Neural cell (in vitro differentiated cells): ENCODE results near the gene MYO3A. TPM values are rescaled to one million over a fixed set of nuclear protein-coding genes. Genes with fewer than 3 reads are reported as not detected.
"Not testable (repeated sequence)": the region's sequence is repeated elsewhere in the genome, so short reads cannot be mapped to it uniquely, and the experiment has no call there.

ENCODE experiments used
- H2AFZ ChIP-seq: fragments of 200-600, 300-800 bp; sonication (generic), shearing (Covaris generic); 2 replicates; pipeline ENCODE4 v1.6.0; 2014; ENCODE audit warnings: low read depth, mild to moderate bottlenecking, antibody characterized with exemption, low read length, moderate library complexity
- H3F3A ChIP-seq: fragments of 200-600 bp; shearing (Covaris generic); 2 replicates; pipeline ENCODE4 v1.6.1; 2016; ENCODE audit warnings: mild to moderate bottlenecking, moderate library complexity, mixed read lengths, antibody characterized with exemption, low read length; ENCODE audit not compliant: insufficient read depth, poor library complexity, severe bottlenecking
- H3K27ac ChIP-seq: fragments of 200-600, 300-800 bp; sonication (generic), shearing (Covaris generic); 2 replicates; pipeline ENCODE4 v1.5.1; 2014; ENCODE audit warnings: mild to moderate bottlenecking, low read length, moderate library complexity
- H3K27me3 ChIP-seq: fragments of 300-800, 200-600 bp; sonication (generic), shearing (Covaris generic); 2 replicates; pipeline ENCODE4 v1.6.0; 2014; ENCODE audit warnings: mild to moderate bottlenecking, low read depth, low read length, moderate library complexity; ENCODE audit not compliant: insufficient read depth
- H3K36me3 ChIP-seq: fragments of 300-800, 200-600 bp; sonication (generic), shearing (Covaris generic); 2 replicates; pipeline ENCODE4 v1.5.1; 2014; ENCODE audit warnings: mild to moderate bottlenecking, antibody characterized with exemption, low read length, moderate library complexity; ENCODE audit not compliant: insufficient read depth
- H3K4me2 ChIP-seq: fragments of 300-800, 200-600 bp; sonication (generic), shearing (Covaris generic); 2 replicates; pipeline ENCODE4 v1.6.0; 2014; ENCODE audit warnings: mild to moderate bottlenecking, low read length
- H3K4me3 ChIP-seq: fragments of 300-800, 200-600 bp; sonication (generic), shearing (Covaris generic); 2 replicates; pipeline ENCODE4 v1.5.1; 2014; ENCODE audit warnings: mild to moderate bottlenecking, low read length, moderate library complexity
- H3K79me2 ChIP-seq: fragments of 200-600 bp; shearing (Covaris generic); replicated peaks from 2 replicates; pipeline ENCODE4 v1.6.0; 2014; ENCODE audit warnings: mild to moderate bottlenecking, low read length, moderate library complexity; ENCODE audit not compliant: insufficient read depth
- H3K9ac ChIP-seq: fragments of 300-800, 200-600 bp; sonication (generic), shearing (Covaris generic); 2 replicates; pipeline ENCODE4 v1.6.1; 2016; ENCODE audit warnings: mild to moderate bottlenecking, low read length, mixed read lengths
- H3K9me2 ChIP-seq: fragments of 200-600 bp; shearing (Covaris generic); 2 replicates; pipeline ENCODE4 v1.6.1; 2016; ENCODE audit warnings: mild to moderate bottlenecking, low read length, mixed read lengths; ENCODE audit not compliant: insufficient read depth
- H3K9me3 ChIP-seq: fragments of 200-600, 300-800 bp; sonication (generic), shearing (Covaris generic); 2 replicates; pipeline ENCODE4 v1.6.1; 2016; ENCODE audit warnings: mild to moderate bottlenecking, mixed run types, low read length, moderate library complexity, mixed read lengths
- H4K20me1 ChIP-seq: fragments of 200-600 bp; shearing (Covaris generic); 2 replicates; pipeline ENCODE4 v1.6.1; 2016; ENCODE audit warnings: mild to moderate bottlenecking, mixed run types; ENCODE audit not compliant: insufficient read depth
- EP300 ChIP-seq: fragments of 450-650 bp; conservative IDR thresholded peaks from 2 replicates; pipeline ENCODE4 v1.6.1; 2014; ENCODE audit warnings: antibody characterized with exemption, mild to moderate bottlenecking, moderate library complexity; ENCODE audit not compliant: poor library complexity, severe bottlenecking
- EZH2 ChIP-seq: fragments of 200-600, 300-800 bp; shearing (Covaris generic), sonication (generic); IDR thresholded peaks from 2 replicates; pipeline ENCODE4 v1.6.1; 2014; ENCODE audit warnings: antibody characterized with exemption, low read length, borderline replicate concordance, mild to moderate bottlenecking; ENCODE audit not compliant: insufficient read depth, poor library complexity, severe bottlenecking
- MXI1 ChIP-seq: fragments of 450-650 bp; conservative IDR thresholded peaks from 2 replicates; pipeline ENCODE4 v1.6.1; 2014; ENCODE audit warnings: antibody characterized with exemption, mild to moderate bottlenecking; ENCODE audit not compliant: poor library complexity, severe bottlenecking
- POLR2AphosphoS5 ChIP-seq: IDR thresholded peaks from 2 replicates; pipeline ENCODE4 v1.6.1; 2012
- RAD21 ChIP-seq: fragments of 450-650 bp; conservative IDR thresholded peaks from 2 replicates; pipeline ENCODE4 v1.6.1; 2014; ENCODE audit warnings: antibody characterized with exemption, mild to moderate bottlenecking, moderate library complexity
- REST ChIP-seq: IDR thresholded peaks from 2 replicates; pipeline ENCODE4 v1.6.1; 2012; ENCODE audit warnings: borderline replicate concordance
- SMC3 ChIP-seq: fragments of 450-650 bp; conservative IDR thresholded peaks from 2 replicates; pipeline ENCODE4 v1.6.1; 2014; ENCODE audit warnings: antibody characterized with exemption, mild to moderate bottlenecking, moderate library complexity; ENCODE audit not compliant: poor library complexity
- TAF1 ChIP-seq: IDR thresholded peaks from 2 replicates; pipeline ENCODE4 v1.6.1; 2012; ENCODE audit warnings: low read depth
- polyA plus RNA-seq: library from polyadenylated mRNA; depleted of rRNA; stranded (reverse); fragments of >200 nt; gene quantifications from 2 replicates; pipeline ENCODE4 v1.2.3, GENCODE V29; 2014
- TF ChIP-seq, protein P1 (sequence below): fragments of 450-650 bp; IDR thresholded peaks from 2 replicates; pipeline ENCODE4 v1.5.1; 2014; ENCODE audit warnings: antibody characterized with exemption, mild to moderate bottlenecking, moderate library complexity; ENCODE audit not compliant: poor library complexity, severe bottlenecking

The MYO3A gene
- polyA plus RNA-seq, 1 donor from 2014 or later: 4.1 TPM

- Histone ChIP-seq H3K9me2 (no peaks in the 10 kb centered on the region), H3K9me3 (no peaks in the 10 kb centered on the region), H3K4me2 (peak overlapping the region; percentile 16), H3K4me3 (no peak overlapping the region), H3K36me3 (no peaks in the 10 kb centered on the region), H2AFZ (no peak overlapping the region), H3K27me3 (no peaks in the 10 kb centered on the region), H3F3A (no peaks in the 10 kb centered on the region), H3K9ac (no peak overlapping the region), H3K27ac (peak overlapping the region; percentile 3), H3K79me2 (no peaks in the 10 kb centered on the region), H4K20me1 (no peaks in the 10 kb centered on the region)
- no peak for TF ChIP-seq POLR2AphosphoS5
- no peak for TF ChIP-seq REST
- no peak for TF ChIP-seq EZH2
- TF ChIP-seq RAD21: no peak
- TF ChIP-seq MXI1: no peak
- no peak for TF ChIP-seq EP300
- TF ChIP-seq, protein P1, sequence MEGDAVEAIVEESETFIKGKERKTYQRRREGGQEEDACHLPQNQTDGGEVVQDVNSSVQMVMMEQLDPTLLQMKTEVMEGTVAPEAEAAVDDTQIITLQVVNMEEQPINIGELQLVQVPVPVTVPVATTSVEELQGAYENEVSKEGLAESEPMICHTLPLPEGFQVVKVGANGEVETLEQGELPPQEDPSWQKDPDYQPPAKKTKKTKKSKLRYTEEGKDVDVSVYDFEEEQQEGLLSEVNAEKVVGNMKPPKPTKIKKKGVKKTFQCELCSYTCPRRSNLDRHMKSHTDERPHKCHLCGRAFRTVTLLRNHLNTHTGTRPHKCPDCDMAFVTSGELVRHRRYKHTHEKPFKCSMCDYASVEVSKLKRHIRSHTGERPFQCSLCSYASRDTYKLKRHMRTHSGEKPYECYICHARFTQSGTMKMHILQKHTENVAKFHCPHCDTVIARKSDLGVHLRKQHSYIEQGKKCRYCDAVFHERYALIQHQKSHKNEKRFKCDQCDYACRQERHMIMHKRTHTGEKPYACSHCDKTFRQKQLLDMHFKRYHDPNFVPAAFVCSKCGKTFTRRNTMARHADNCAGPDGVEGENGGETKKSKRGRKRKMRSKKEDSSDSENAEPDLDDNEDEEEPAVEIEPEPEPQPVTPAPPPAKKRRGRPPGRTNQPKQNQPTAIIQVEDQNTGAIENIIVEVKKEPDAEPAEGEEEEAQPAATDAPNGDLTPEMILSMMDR: no peak
- TF ChIP-seq SMC3: no peak
Observed at GRCh38 chr10:26064106-26064505, 130.1 kb downstream of the MYO3A start.

DNA sequence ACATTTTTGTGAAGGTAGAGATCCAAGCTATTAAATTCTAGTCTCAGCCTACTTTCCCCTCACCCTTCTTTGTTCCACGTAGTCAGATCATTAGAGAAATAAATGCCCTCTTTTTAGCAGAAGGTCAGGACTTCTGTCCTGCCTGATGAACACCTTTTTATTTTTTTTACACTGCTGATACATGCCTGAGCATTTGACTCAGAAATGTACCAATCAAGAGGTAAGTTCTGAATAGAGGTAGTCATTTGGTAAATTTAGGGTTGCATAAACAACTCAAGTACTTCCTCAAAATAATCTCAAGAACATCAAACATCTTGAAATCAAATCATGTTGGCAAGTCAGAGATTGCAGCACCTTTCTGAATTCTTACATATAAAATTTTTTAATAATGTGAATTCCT lies 133.7 kb downstream of the MYO3A start:
- no peak overlapping the region for H3K27ac ChIP-seq
- no peaks in the 10 kb centered on the region for H3K79me2 ChIP-seq
- no peaks in the 10 kb centered on the region for H4K20me1 ChIP-seq
- H3K4me2 ChIP-seq: no peak overlapping the region
- TF ChIP-seq EP300: no peak
- TF ChIP-seq REST: no peak
- no peak for TF ChIP-seq POLR2AphosphoS5
- TF ChIP-seq MXI1: no peak
- TF ChIP-seq RAD21: no peak
- TF ChIP-seq SMC3: no peak
- TF ChIP-seq, protein P1: no peak
- no peak for TF ChIP-seq EZH2
- TF ChIP-seq TAF1: no peak
- no peaks in the 10 kb centered on the region for H3K36me3 ChIP-seq
- H3K9me3 ChIP-seq: no peaks in the 10 kb centered on the region
- H3K9me2 ChIP-seq: no peaks in the 10 kb centered on the region
- H3K9ac ChIP-seq: no peak overlapping the region
- H3F3A ChIP-seq: no peaks in the 10 kb centered on the region
- no peak overlapping the region for H3K4me3 ChIP-seq
- no peak overlapping the region for H2AFZ ChIP-seq
- no peaks in the 10 kb centered on the region for H3K27me3 ChIP-seq

- H3K9me3 ChIP-seq, H4K20me1 ChIP-seq, H3F3A ChIP-seq, H3K79me2 ChIP-seq, H3K27me3 ChIP-seq, H3K4me2 ChIP-seq, H3K9me2 ChIP-seq, H2AFZ ChIP-seq, H3K9ac ChIP-seq, H3K27ac ChIP-seq, H3K36me3 ChIP-seq, H3K4me3 ChIP-seq: not testable (repeated sequence)
Observed at GRCh38 chr10:26080971-26081370, 146.9 kb downstream of the MYO3A start.
